HT1080 (cell line): ENCODE measurements around the gene RAD51B. TPM values are rescaled to one million over a fixed set of nuclear protein-coding genes. Genes with fewer than 3 reads are reported as not detected.

Source experiments
- DNase-seq: peaks from one replicate; pipeline ENCODE4 v3.0.0-alpha.2; 2015; ENCODE audit warnings: low read depth
- total RNA-seq: library from RNA; depleted of rRNA; stranded (reverse); fragments of >200 nt; shearing (Covaris generic); gene quantifications from 2 replicates; pipeline ENCODE4 v1.2.3, GENCODE V29; 2014

Gene RAD51B
- total RNA-seq, 1 experiment from 2014 or later: 8.5 TPM

- DNase-seq: no peak
Observed at GRCh38 chr14:68625366-68626090, 805.9 kb downstream of the RAD51B start.

- no peak for DNase-seq
Observed at GRCh38 chr14:68626386-68626785, 806.8 kb downstream of the RAD51B start.

DNA sequence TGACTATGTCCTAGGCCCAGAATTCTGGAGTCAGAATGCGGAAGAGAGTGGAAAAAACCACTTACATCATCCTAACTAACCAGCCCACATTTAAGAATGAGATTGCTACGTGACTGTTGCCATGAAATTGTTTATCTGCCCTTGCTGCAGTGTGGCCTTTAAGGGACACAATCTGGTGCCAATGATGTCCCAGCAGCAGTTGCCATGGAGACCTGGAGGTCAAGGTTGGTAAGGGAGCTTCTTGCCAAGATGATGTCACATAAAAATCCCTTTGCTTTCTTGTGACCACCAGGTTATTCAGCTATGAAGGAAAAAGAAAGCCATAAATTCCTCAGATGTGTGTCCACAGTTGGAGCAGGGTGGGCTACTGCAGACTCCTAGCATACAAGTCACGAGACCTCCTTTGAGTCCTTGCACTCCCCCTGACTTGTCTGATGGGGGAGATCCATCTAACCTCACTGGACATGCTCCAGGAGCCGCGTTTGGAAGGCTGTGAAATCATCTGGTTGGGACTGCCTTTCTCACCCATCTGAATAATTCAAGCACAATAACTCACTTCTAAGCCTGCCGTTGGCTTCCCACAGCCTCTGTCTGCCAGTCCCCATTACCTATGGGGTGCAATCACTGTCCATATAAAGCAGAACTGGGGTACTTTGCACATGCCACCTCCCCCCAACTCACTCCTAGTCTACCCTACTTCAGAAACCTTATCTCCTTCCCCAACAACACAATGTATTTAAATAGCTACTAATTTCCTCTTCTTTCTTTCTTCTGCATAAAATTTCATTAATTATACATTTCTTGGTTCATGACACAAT lies 807.7 kb downstream of the RAD51B start:
- DNase-seq: no peak

DNA sequence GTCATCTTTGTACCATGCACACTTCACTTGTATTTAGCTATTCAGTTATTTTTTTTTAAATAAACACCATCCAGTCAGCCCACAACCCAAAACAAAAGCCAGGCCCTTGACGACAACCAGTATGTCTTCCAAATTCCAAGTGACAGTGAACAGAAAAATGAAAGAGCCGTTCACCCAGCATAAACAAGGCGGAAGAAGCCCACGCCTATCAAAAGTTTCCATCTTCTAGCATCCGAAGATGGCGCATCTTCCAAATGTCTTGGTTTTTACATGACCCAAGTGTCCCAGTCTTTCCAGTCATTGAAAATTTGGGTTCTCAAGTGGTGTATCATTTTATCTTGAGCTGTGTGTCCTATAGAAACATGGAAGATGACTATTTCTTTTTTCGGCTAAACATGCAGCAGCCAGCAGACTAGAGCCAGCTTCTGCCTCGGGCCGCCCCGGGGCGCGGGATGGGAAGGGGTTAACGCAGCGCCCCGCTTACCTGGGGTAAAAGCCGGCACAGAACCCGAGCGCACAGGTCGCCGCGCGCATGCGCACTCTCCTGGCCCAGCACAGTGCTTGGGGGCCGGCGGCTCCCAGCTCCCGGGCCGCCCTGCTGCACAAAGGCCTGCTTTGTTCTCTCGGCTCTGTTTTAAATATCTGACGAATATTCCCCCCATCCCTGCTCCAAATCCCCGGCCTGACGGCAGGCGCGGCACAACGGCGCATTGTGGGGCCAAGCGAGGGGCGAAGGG lies 808.5 kb downstream of the RAD51B start:
- DNase-seq: no peak

DNA sequence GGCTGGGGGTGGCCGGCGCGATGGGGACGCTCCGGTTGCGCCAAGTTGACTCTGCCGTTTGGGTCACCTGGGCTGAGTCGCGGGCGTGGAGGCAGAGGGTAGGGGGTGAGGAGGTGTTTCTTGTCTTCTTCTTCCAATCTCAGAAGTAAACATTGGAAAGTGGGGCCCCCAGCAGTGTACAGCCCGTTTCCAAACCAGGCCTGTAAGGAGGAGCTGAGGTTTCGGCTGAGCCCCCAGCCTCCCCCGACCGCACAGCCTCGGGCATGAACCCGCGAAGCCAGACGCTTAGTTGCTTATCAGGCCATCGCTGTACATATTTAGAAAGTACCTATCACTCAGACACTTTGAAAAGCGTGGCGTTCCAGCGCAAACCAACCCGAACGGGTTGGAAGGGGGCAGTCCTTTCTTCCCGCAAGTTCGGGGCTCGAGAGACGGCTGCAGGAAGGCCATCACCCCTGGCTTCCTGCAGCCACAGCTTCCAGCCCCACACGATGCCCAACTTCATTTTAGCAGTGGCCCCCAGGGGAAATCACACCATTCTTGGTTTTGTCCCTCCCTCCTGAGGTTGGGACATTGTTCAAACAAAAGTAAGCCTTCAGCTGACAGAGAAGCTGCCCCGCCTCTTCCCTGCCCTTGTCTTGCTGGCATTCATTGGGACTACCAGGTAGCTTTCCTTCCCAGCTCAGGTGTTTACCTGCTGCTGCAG lies 809.2 kb downstream of the RAD51B start:
- no peak for DNase-seq

DNA sequence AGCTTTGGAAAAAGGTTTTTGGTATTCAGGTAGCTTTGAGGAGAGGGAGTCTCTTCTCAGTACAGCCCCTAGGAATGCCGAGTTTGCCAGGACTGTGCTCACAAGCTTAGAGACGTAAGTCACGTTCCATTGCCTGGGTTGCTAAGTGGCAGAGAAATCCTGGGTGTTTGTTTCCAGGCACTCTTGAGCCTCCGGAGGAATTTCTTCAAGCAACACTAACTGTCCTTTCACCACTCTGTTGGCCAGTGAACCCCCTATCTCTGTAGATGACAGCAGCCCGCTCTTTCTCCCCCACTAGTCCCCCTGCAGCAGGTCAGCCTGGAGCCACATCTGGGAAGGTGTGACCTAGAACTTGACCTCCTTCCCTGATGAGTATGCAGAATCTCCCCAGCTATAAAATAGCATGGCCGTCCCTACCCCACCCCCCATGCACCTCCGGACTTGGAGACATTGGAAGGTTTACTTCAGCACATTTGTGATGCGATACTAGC lies 810.5 kb downstream of the RAD51B start:
- DNase-seq: no peak

DNA sequence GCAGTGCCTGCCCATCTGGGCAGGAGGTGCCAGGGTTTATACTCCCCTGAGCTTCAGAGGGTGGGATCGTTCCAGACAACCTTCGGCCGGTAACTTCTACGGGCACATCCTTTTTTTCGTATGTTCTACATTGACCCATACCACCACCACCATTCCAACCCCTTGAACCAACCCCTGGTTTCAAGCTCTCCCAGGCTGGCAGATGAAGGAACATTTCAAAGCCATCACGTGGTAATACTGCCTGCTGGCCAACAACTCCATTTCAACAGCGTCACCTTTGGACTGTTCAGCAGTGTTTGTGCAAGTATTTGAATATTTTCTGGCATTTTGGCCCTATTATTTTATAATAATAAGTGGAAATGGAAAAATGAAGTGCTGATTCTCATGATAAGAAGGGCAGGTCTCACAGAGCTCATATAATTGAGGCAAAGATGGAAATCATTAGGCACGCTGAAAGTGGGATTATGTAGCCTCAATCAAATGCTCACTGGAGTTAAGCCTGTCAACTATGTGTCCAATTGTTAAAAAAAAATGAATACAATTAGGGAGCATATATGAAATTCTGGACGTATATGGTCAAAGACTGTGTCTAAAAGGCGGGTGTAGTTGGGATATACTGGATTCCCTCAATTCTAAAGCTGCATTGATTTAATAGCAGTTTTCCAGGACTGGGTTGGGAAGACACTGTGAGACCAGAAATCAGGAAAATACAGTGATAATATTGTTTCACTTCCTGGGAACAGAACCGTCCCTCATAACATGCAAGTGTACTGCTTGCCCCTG lies 811.2 kb downstream of the RAD51B start:
- no peak for DNase-seq

DNA sequence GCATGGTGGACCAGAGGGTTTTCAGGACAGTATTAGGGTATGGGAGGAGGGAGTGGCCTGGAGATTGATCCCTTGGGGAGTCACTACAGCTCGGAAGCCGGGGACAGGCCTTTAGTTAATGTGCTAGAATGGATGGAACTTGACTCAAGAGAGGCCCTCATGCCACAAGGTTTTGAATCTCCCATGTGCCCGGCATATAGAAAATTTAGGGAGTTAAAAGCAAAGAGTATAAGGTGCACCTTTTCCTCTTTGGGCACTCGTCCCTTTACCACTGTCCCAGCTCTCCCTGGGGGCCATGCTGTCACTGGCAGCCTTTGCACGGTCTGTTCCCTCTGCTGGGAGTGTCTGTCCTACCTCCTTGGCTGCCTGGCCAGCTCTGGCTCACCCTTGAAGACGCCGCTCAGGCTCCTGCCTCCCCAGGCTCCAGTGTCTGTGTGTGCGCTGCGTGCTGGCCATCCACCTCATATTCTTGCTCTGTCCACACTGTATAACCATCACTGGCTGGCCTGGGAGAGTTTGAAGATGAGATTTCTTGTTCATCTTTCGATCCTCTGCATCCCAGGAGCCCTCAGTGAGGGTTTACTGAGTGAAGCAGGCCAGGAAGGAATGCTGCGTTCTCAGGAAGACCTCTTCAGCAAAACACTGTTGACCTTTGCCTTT lies 811.9 kb downstream of the RAD51B start:
- no peak for DNase-seq

DNA sequence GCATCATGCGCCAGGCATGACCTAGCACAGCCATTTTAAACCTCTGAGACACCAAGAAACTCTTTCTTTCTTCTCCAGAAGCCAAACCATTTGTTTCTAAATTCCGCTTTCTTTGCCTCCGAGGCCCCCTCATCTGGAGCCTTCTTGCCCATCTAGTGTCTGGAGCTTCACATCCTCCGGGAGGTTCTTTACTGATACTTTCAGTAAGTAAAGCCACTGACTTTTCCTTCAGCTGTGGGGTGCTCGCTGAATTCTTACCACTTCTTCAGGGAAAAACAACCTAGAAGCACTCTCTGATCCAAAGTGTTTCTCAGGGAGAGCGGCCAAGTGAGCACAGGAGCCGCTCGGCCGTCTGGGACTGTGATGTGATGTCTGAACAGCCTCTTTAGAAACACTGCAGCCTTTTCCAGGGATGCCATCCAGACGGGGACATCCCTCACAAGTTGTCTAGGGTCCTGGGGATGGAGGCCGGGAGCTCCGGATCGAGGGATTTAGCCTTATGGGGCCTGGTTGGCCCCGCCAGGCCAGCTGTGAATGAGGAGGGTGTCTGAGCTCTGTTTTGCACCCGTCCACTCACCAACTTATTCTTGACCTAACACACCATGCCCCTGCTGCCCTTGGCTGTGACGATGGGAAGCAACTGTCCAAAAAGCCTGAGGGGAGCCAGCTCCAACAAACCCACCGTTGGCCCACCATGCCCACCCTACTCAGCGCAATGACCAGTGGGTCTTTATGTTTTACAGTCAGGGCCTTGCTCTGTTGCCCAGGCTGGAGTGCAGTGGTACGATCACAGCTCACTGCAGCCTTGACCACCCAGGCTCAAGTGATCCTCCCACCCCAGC lies 812.7 kb downstream of the RAD51B start:
- DNase-seq: no peak

DNA sequence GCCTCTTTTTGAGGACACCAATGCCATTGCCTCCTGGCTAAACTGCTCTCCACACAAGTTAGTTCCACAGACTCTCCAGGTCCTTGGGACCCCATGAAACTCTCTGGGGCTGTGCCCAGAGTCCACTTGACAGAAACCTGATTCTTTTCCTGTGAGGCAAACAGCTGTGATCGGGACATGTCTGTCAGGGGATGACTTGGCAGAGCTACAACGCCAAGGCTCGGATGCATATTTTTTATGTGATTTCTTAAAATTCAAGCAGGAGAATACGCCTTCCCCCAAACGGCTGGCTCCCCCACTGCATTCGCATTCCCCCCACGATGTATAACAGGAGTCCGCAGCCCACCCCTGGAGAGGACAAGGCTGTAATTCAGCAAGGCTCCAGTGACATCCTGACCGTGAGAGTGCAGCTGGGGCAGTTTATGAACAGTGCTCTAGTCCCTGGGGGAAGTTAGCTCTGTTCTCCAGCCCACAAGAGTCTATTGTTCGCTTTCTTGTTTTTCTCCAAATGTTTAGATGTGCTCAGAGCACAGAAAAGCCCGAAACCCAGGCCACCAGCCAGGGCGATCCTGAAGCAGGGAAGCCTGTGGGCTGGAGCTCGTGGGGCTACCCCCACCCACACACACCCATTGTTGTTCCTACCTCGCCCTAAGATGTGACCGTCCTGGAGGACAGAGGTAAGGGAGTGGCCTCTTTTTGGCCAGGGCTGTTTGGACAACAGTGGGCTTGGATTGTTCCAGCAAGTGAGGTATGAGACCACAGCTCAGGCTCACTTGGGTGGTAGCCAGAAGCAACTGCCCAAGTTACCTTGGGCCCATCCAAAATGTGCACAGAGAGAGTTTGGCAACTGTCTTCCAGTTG lies 813.8 kb downstream of the RAD51B start:
- DNase-seq: no peak

- no peak for DNase-seq
Observed at GRCh38 chr14:68634332-68634731, 814.8 kb downstream of the RAD51B start.

GRCh38 chr14:68634874-68635595 lies 815.5 kb downstream of the RAD51B start:
- no peak for DNase-seq

DNA sequence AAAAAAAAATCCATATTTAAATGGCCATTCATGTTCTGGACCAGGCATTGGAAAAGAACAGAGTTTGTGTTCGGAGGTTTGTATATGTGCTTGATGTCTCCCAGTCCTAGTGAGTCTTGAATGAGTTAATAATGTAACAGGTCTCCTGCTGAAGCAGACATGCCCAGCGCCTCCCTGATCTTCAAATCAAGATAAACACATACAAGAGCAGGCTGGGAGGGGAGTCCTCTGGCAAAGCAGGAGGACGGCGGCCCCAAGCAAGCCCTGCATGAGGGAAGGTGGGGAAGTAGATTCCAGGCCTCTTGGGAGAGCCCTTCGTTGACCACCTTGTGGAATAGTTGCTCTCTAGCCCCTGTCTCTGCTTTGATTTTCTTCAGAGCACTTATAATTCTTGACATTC lies 817.0 kb downstream of the RAD51B start:
- no peak for DNase-seq

GRCh38 chr14:68637106-68638021 lies 817.8 kb downstream of the RAD51B start:
- peak; percentile 56 for DNase-seq

GRCh38 chr14:68638141-68638999 lies 818.8 kb downstream of the RAD51B start:
- no peak for DNase-seq
